Fibroblast of lung (primary cell): Measurements from ENCODE around the gene PRAMEF10.

ENCODE experiments used
- EZH2 ChIP-seq: IDR thresholded peaks from 2 replicates; pipeline ENCODE4 v1.5.1; 2012; ENCODE audit warnings: low read length, control low read depth, mild to moderate bottlenecking; ENCODE audit errors: missing control alignments
- TF ChIP-seq, protein P1 (sequence below), 2 donors: IDR thresholded peaks in 1 of 2; conservative IDR thresholded peaks in 1 of 2; 1 replicate in 1 of 2; 2 replicates in 1 of 2; pipeline ENCODE4 v1.5.1; 2011 to 2012; ENCODE audit warnings: low read length in 2 of 2, control low read depth in 1 of 2, inconsistent platforms in 1 of 2, low read depth in 1 of 2, mild to moderate bottlenecking in 1 of 2

DNA sequence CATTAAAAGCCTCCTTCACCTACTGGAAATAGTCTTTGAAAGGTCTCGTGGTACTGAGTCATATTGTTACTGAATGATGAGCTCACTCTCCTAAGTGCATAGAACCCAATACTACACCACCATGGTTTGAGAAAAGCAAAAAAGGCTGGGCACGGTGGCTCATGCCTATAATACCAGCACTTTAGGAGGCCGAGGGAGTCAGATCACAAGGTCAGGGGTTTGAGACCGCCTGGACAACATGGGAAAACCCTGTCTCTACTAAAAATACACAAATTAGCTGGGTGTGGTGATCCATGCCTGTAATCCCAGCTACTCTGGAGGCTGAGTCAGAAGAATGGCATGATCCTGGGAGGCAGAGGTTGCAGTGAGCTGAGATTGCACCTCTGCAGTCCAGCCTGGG, 46.3 kb downstream of the PRAMEF10 start:
- TF ChIP-seq, protein P1, sequence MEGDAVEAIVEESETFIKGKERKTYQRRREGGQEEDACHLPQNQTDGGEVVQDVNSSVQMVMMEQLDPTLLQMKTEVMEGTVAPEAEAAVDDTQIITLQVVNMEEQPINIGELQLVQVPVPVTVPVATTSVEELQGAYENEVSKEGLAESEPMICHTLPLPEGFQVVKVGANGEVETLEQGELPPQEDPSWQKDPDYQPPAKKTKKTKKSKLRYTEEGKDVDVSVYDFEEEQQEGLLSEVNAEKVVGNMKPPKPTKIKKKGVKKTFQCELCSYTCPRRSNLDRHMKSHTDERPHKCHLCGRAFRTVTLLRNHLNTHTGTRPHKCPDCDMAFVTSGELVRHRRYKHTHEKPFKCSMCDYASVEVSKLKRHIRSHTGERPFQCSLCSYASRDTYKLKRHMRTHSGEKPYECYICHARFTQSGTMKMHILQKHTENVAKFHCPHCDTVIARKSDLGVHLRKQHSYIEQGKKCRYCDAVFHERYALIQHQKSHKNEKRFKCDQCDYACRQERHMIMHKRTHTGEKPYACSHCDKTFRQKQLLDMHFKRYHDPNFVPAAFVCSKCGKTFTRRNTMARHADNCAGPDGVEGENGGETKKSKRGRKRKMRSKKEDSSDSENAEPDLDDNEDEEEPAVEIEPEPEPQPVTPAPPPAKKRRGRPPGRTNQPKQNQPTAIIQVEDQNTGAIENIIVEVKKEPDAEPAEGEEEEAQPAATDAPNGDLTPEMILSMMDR (conservative IDR thresholded peaks at IDR 0.05 in 1 of 2, IDR thresholded peaks at IDR 0.05 in 1 of 2; ENCODE audit: low read depth in 1 of 2, low read length in 2 of 2): no peak
- no peak for TF ChIP-seq EZH2
